K562 (cell line): ENCODE measurements around the gene ANKRD11. TPM values are rescaled to one million over a fixed set of nuclear protein-coding genes. Genes with fewer than 3 reads are reported as not detected.

ENCODE experiments used
- BHLHE40 ChIP-seq: IDR thresholded peaks from 2 replicates; pipeline ENCODE4 v1.6.1; 2011; ENCODE audit warnings: low read length, improper control_type of control experiment
- DDX20 ChIP-seq: fragments of 450-650 bp; IDR thresholded peaks from 2 replicates; pipeline ENCODE4 v1.6.1; 2016; ENCODE audit warnings: missing genetic modification characterization, low read depth, mild to moderate bottlenecking, missing compliant biosample characterization, moderate library complexity
- ESRRA ChIP-seq: fragments of 450-650 bp; IDR thresholded peaks from 2 replicates; pipeline ENCODE4 v1.6.1; 2014; ENCODE audit warnings: low read depth, mild to moderate bottlenecking, moderate library complexity, borderline replicate concordance
- GABPA ChIP-seq: fragments of 200-800 bp; sonication (Bioruptor generic); conservative IDR thresholded peaks from 2 replicates; pipeline ENCODE4 v1.6.1; 2016; ENCODE audit warnings: low read depth, missing genetic modification characterization, missing compliant biosample characterization
- MED1 ChIP-seq: sonication (generic); formaldehyde crosslinking; IDR thresholded peaks from 2 replicates; pipeline ENCODE4 v1.8.1; 2023; ENCODE audit warnings: missing genetic modification reagents, borderline replicate concordance
- NCOA2 ChIP-seq, 2 experiments: fragments of 450-650 bp; IDR thresholded peaks; 2 replicates each; pipeline ENCODE4 v1.6.1; 2018; ENCODE audit warnings: mild to moderate bottlenecking in 2 of 2, moderate library complexity in 1 of 2; ENCODE audit not compliant: partially characterized antibody in 2 of 2
- NR2F6 ChIP-seq: fragments of 450-650 bp; formaldehyde crosslinking; IDR thresholded peaks from 2 replicates; pipeline ENCODE4 v1.4.0; 2020; ENCODE audit warnings: mild to moderate bottlenecking
- PHTF2 ChIP-seq: fragments of 250-450 bp; sonication (Bioruptor Pico); IDR thresholded peaks from 2 replicates; pipeline ENCODE4 v1.5.0; 2021; ENCODE audit warnings: mild to moderate bottlenecking
- PML ChIP-seq: IDR thresholded peaks from 2 replicates; pipeline ENCODE4 v1.6.1; 2012; ENCODE audit warnings: low read length, inconsistent platforms
- RBFOX2 ChIP-seq: fragments of 200-400 bp; formaldehyde crosslinking; IDR thresholded peaks from 2 replicates; pipeline ENCODE4 v1.6.1; 2017; ENCODE audit warnings: low read depth, mild to moderate bottlenecking, low read length, moderate library complexity
- SETDB1 ChIP-seq: IDR thresholded peaks from one replicate; pipeline ENCODE4 v1.6.1; 2012; ENCODE audit warnings: low read length, control low read depth, inconsistent platforms
- TAL1 ChIP-seq: fragments of 450-650 bp; IDR thresholded peaks from 2 replicates; pipeline ENCODE4 v1.6.1; 2016; ENCODE audit warnings: mild to moderate bottlenecking
- ZNF174 ChIP-seq: fragments of 250-450 bp; sonication (Bioruptor Pico); IDR thresholded peaks from 2 replicates; pipeline ENCODE4 v1.4.0; 2020; ENCODE audit warnings: mild to moderate bottlenecking
- ZZZ3 ChIP-seq: fragments of 450-650 bp; IDR thresholded peaks from 2 replicates; pipeline ENCODE4 v1.6.1; 2016; ENCODE audit warnings: antibody characterized with exemption, mild to moderate bottlenecking, moderate library complexity
- polyA plus RNA-seq, 8 experiments: library from polyadenylated mRNA; depleted of rRNA in 4 of 8; stranded (reverse) in 5 of 8; unstranded in 3 of 8; fragments of >200 nt; fragmentation: Nextera tagmentation in 2 of 8; fragmentation: Illumina TruSeq in 1 of 8; extraction: Ambion mirVana in 2 of 8; extraction: Trizol in 1 of 8; gene quantifications; 2 replicates each; pipeline versions ENCODE4 v1.2.1 to v1.2.3, GENCODE V29; 2011 to 2014; ENCODE audit warnings: inconsistent platforms in 1 of 8, missing spikeins in 1 of 8
- total RNA-seq, 7 experiments: library from RNA; depleted of rRNA in 6 of 7; stranded (reverse); fragments of >200 nt in 6 of 7; fragmentation: Illumina TruSeq in 2 of 7; extraction: Trizol in 2 of 7; gene quantifications; 2 replicates each; pipeline versions ENCODE4 v1.2.1 to v1.2.3, GENCODE V29; 2011 to 2021; ENCODE audit warnings: low replicate concordance in 1 of 7
- TF ChIP-seq, protein P1 (sequence below): fragments of 250-450 bp; sonication (Bioruptor Pico); IDR thresholded peaks from 2 replicates; pipeline ENCODE4 v1.8.0; 2022; ENCODE audit warnings: inconsistent platforms, mild to moderate bottlenecking, moderate library complexity, borderline replicate concordance
- TF ChIP-seq, protein P2 (sequence below): sonication (generic); formaldehyde crosslinking; IDR thresholded peaks from 2 replicates; pipeline ENCODE4 v1.8.0; 2022; ENCODE audit warnings: mild to moderate bottlenecking, missing genetic modification reagents
- TF ChIP-seq, protein P3 (sequence below), 2 experiments: fragments of 450-650 bp; formaldehyde crosslinking in 1 of 2; IDR thresholded peaks; 2 replicates each; pipeline versions ENCODE4 v1.4.0 to v1.6.1; 2014 to 2020; ENCODE audit warnings: mild to moderate bottlenecking in 2 of 2, borderline replicate concordance in 1 of 2, low read depth in 1 of 2
- TF ChIP-seq, protein P4 (sequence below), 2 experiments: fragments of 450-650 bp in 1 of 2; sonication (generic) in 1 of 2; formaldehyde crosslinking; conservative IDR thresholded peaks; 2 replicates each; pipeline versions ENCODE4 v1.4.0 to v1.8.1; 2020 to 2022; ENCODE audit warnings: mild to moderate bottlenecking in 1 of 2, missing genetic modification reagents in 1 of 2

The ANKRD11 gene
- total and polyA plus RNA-seq, 9 of the 15 experiments (the other 6 are each of a cell fraction or from before 2014, with no cell fraction given), result 4.7 to 126 (median 31.7) TPM

DNA sequence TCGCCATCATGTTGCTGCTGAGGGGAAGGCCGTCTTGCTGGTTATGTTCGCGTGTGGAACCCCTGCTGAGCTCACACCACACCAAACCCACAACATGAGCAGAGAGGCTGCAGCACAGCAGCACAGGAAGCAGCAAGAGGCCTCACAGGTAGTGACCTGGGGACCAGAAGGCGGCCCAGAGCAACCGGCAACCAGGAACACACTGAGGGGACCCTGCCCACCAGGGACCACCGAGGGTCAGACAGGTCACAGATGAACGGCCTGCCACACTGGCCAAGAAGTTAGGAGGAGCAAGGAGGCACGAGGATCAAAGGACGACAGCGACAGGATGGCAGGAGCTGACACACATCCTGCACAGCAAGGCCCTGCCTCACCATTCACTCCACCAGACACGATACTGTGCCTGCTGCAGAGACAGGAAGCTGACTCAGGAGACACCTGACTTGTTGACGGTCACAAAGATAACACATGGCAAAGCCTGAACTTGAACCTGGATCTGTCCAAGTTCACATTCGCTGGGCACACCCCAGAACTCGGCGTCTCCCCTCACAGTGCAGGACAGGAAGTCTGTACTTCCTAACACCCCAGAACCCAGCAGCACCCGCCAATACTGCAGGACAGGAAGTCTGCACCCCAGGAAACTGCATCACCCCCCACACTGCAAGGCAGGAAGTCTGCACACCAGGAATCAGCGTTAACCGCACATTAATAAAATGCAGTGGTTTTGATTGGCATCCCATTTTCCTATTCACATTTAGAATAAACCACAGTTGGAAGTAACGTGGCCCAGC lies 174.4 kb downstream of the ANKRD11 start (continued):
- no peak for TF ChIP-seq ZZZ3
- TF ChIP-seq GABPA, result peak; percentile 60
- TF ChIP-seq, protein P1, sequence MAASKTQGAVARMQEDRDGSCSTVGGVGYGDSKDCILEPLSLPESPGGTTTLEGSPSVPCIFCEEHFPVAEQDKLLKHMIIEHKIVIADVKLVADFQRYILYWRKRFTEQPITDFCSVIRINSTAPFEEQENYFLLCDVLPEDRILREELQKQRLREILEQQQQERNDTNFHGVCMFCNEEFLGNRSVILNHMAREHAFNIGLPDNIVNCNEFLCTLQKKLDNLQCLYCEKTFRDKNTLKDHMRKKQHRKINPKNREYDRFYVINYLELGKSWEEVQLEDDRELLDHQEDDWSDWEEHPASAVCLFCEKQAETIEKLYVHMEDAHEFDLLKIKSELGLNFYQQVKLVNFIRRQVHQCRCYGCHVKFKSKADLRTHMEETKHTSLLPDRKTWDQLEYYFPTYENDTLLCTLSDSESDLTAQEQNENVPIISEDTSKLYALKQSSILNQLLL (CRISPR knock-in tag), result no peak
- no peak for TF ChIP-seq ESRRA
- no peak for TF ChIP-seq SETDB1
- TF ChIP-seq, protein P2, sequence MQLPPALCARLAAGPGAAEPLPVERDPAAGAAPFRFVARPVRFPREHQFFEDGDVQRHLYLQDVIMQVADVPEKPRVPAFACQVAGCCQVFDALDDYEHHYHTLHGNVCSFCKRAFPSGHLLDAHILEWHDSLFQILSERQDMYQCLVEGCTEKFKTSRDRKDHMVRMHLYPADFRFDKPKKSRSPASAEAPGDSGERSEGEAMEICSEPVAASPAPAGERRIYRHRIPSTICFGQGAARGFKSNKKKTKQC (CRISPR knock-in tag), result no peak
- TF ChIP-seq, protein P3, sequence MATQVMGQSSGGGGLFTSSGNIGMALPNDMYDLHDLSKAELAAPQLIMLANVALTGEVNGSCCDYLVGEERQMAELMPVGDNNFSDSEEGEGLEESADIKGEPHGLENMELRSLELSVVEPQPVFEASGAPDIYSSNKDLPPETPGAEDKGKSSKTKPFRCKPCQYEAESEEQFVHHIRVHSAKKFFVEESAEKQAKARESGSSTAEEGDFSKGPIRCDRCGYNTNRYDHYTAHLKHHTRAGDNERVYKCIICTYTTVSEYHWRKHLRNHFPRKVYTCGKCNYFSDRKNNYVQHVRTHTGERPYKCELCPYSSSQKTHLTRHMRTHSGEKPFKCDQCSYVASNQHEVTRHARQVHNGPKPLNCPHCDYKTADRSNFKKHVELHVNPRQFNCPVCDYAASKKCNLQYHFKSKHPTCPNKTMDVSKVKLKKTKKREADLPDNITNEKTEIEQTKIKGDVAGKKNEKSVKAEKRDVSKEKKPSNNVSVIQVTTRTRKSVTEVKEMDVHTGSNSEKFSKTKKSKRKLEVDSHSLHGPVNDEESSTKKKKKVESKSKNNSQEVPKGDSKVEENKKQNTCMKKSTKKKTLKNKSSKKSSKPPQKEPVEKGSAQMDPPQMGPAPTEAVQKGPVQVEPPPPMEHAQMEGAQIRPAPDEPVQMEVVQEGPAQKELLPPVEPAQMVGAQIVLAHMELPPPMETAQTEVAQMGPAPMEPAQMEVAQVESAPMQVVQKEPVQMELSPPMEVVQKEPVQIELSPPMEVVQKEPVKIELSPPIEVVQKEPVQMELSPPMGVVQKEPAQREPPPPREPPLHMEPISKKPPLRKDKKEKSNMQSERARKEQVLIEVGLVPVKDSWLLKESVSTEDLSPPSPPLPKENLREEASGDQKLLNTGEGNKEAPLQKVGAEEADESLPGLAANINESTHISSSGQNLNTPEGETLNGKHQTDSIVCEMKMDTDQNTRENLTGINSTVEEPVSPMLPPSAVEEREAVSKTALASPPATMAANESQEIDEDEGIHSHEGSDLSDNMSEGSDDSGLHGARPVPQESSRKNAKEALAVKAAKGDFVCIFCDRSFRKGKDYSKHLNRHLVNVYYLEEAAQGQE (IDR thresholded peaks at IDR 0.05; ENCODE audit: borderline replicate concordance), result no peak
- TF ChIP-seq, protein P3 (CRISPR knock-in tag; IDR thresholded peaks at IDR 0.05; ENCODE audit: low read depth), result no peak
- no peak for TF ChIP-seq PML
- TF ChIP-seq ZNF174 (CRISPR knock-in tag), result no peak
- TF ChIP-seq PHTF2 (CRISPR knock-in tag), result no peak
- TF ChIP-seq TAL1, result no peak
- no peak for TF ChIP-seq NR2F6 (CRISPR knock-in tag)
- no peak for TF ChIP-seq RBFOX2
- TF ChIP-seq NCOA2 (IDR thresholded peaks at IDR 0.05; ENCODE audit: partially characterized antibody in 2 of 2), result no peak
- no peak for TF ChIP-seq DDX20 (tag)
- peak; percentile 32 for TF ChIP-seq BHLHE40
- no peak for TF ChIP-seq MED1
- TF ChIP-seq, protein P4, sequence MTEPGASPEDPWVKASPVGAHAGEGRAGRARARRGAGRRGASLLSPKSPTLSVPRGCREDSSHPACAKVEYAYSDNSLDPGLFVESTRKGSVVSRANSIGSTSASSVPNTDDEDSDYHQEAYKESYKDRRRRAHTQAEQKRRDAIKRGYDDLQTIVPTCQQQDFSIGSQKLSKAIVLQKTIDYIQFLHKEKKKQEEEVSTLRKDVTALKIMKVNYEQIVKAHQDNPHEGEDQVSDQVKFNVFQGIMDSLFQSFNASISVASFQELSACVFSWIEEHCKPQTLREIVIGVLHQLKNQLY (CRISPR knock-in tag; conservative IDR thresholded peaks at IDR 0.05), result no peak
